ENCODE data around the gene SMIM21.

GRCh38 chr18:75390854-75391253 is 36.6 kb downstream of the SMIM21 start:
- no peak for TF ChIP-seq ZNF8 (CRISPR knock-in tag; IDR thresholded peaks at IDR 0.05)
- no peak for TF ChIP-seq ISL1 (CRISPR knock-in tag; IDR thresholded peaks at IDR 0.05)
- TF ChIP-seq PATZ1 (CRISPR knock-in tag; IDR thresholded peaks at IDR 0.05; ENCODE audit: borderline replicate concordance) = no peak
- TF ChIP-seq ZFP3 (CRISPR knock-in tag; IDR thresholded peaks at IDR 0.05) = no peak
- no peak for TF ChIP-seq ARNTL (CRISPR knock-in tag; IDR thresholded peaks at IDR 0.05; ENCODE audit: borderline replicate concordance, low read depth)
- no peak for TF ChIP-seq ZC3H10 (CRISPR knock-in tag; IDR thresholded peaks at IDR 0.05)
- TF ChIP-seq ESRRG (CRISPR knock-in tag; IDR thresholded peaks at IDR 0.05) = no peak
- no peak for TF ChIP-seq TOX (CRISPR knock-in tag; IDR thresholded peaks at IDR 0.05; ENCODE audit: borderline replicate concordance)
- TF ChIP-seq GLIS3 (CRISPR knock-in tag; IDR thresholded peaks at IDR 0.05) = no peak
